ENCODE measurements around the gene PCGF6. TPM values are rescaled to one million over a fixed set of nuclear protein-coding genes. Genes with fewer than 3 reads are reported as not detected.

PCGF6 gene
- total RNA-seq, 1 experiment from 2014 or later, result 24.7 TPM

- TF ChIP-seq CTCF (IDR thresholded peaks at IDR 0.05 in 2 of 3, conservative IDR thresholded peaks at IDR 0.05 in 1 of 3; ENCODE audit: borderline replicate concordance in 1 of 3, insufficient read depth in 1 of 3, low read depth in 2 of 3, low read length in 2 of 3) (no peak), ELF1 (IDR thresholded peaks at IDR 0.05; ENCODE audit: borderline replicate concordance, low read depth) (no peak), JUND (IDR thresholded peaks at IDR 0.05) (no peak), ATF3 (IDR thresholded peaks at IDR 0.05) (no peak)
These were observed 55.4 kb downstream of the PCGF6 start (continued) for GRCh38 chr10:103295374-103296015.

GRCh38 chr10:103291588-103291987, 59.4 kb downstream of the PCGF6 start:
- H3K9me3 ChIP-seq (ENCODE audit: control insufficient read depth in 1 of 2, insufficient read depth in 1 of 2, low read depth in 1 of 2, low read length in 2 of 2), result no peaks in the 10 kb centered on the region
- intact Hi-C loops (cut with micrococcal nuclease), result no loop called here
- POLR2A ChIA-PET, result interaction anchor here (0.7 kb wide), 1 partner anchor 37 kb away, joined by 3 read pairs; no protein-coding TSS in a partner anchor
- no TSS peak for BruUV-seq (replicated peaks)
- H3K27ac ChIP-seq (ENCODE audit: low read depth, low read length), result no peak overlapping the region
- no peak overlapping the region for H3K4me2 ChIP-seq (ENCODE audit: low read length)
- CTCF ChIA-PET, result no interaction called here
- no peaks in the 10 kb centered on the region for H3K36me3 ChIP-seq (ENCODE audit: control insufficient read depth in 1 of 2, insufficient read depth in 2 of 2, low read length in 2 of 2)
- TF ChIP-seq CEBPB (IDR thresholded peaks at IDR 0.05; ENCODE audit: low read depth) (no peak), ELF1 (IDR thresholded peaks at IDR 0.05; ENCODE audit: borderline replicate concordance, low read depth) (no peak), POLR2A (IDR thresholded peaks at IDR 0.05; ENCODE audit: borderline replicate concordance, extremely low read depth, insufficient read depth, insufficient read length) (no peak), FOSL1 (IDR thresholded peaks at IDR 0.05; ENCODE audit: low read depth) (no peak), JUND (IDR thresholded peaks at IDR 0.05) (no peak), SIN3A (IDR thresholded peaks at IDR 0.05; ENCODE audit: low read depth) (no peak), EZH2phosphoT487 (IDR thresholded peaks at IDR 0.05; ENCODE audit: borderline replicate concordance) (no peak), CBX3 (IDR thresholded peaks at IDR 0.05; ENCODE audit: low read depth) (no peak), SRF (IDR thresholded peaks at IDR 0.05; ENCODE audit: low read depth) (no peak), EGR1 (IDR thresholded peaks at IDR 0.05; ENCODE audit: low read depth) (no peak), ZFX (IDR thresholded peaks at IDR 0.05) (no peak)
- H3K9ac ChIP-seq (ENCODE audit: low read length), result no peak overlapping the region
- H3K9me2 ChIP-seq (ENCODE audit: insufficient read depth), result no peaks in the 10 kb centered on the region
- peaks cover 0 to 4% of the 10 kb centered on the region in 2 experiments; a peak in 2 of 4 replicates for H3K4me1 ChIP-seq (ENCODE audit: control insufficient read depth in 1 of 2, insufficient read depth in 2 of 2, low read length in 2 of 2)
- DNase-seq (ENCODE audit: low read depth, low spot score), result no peak
- no peak for ATAC-seq
- no peak overlapping the region for H2AFZ ChIP-seq (ENCODE audit: low read depth, low read length, poor library complexity, severe bottlenecking)
- no peak overlapping the region for H3K4me3 ChIP-seq (replicated peaks in 1 of 2; ENCODE audit: low read depth in 1 of 2, low read length in 2 of 2)
- no peaks in the 10 kb centered on the region for H3K79me2 ChIP-seq (ENCODE audit: insufficient read depth, low read length)
- H4K20me1 ChIP-seq (ENCODE audit: insufficient read depth), result no peaks in the 10 kb centered on the region
- peaks cover 31% of the 10 kb centered on the region; the same call in 1 of the 2 replicates for H3K27me3 ChIP-seq (ENCODE audit: insufficient read depth, low read length)
- RAD21 ChIA-PET (ENCODE audit: low non-redundant PET in 1 of 2, low total read pairs in 2 of 2, uncharacterized antibody in 2 of 2, unreplicated experiment in 2 of 2), result no interaction called here

Measured in HCT116 (cell line).